Ishikawa (cell line): ENCODE measurements around the gene ABHD12B.
A peak's percentile ranks its signal among the peaks of the same experiment; 100 is the strongest.

Source experiments
- CEBPB ChIP-seq: IDR thresholded peaks from 2 replicates; pipeline ENCODE4 v1.6.1; 2012
- CREB1 ChIP-seq: IDR thresholded peaks from 2 replicates; pipeline ENCODE4 v1.6.1; 2012; ENCODE audit warnings: low read depth
- EGR1 ChIP-seq: IDR thresholded peaks from 2 replicates; pipeline ENCODE4 v1.6.1; 2012
- EP300 ChIP-seq: IDR thresholded peaks from 2 replicates; pipeline ENCODE4 v1.6.1; 2012; ENCODE audit warnings: borderline replicate concordance
- FOXM1 ChIP-seq: IDR thresholded peaks from 2 replicates; pipeline ENCODE4 v1.6.1; 2012; ENCODE audit warnings: low read depth, borderline replicate concordance
- MAX ChIP-seq: IDR thresholded peaks from 2 replicates; pipeline ENCODE4 v1.6.1; 2012
- NFIC ChIP-seq: IDR thresholded peaks from 2 replicates; pipeline ENCODE4 v1.6.1; 2012
- RAD21 ChIP-seq: IDR thresholded peaks from 2 replicates; pipeline ENCODE4 v1.6.1; 2012; ENCODE audit warnings: low read depth
- REST ChIP-seq: IDR thresholded peaks from 2 replicates; pipeline ENCODE4 v1.6.1; 2012; ENCODE audit warnings: low read depth, mild to moderate bottlenecking
- TAF1 ChIP-seq: IDR thresholded peaks from 2 replicates; pipeline ENCODE4 v1.6.1; 2012; ENCODE audit warnings: low read depth, mild to moderate bottlenecking
- TCF12 ChIP-seq: IDR thresholded peaks from 2 replicates; pipeline ENCODE4 v1.6.1; 2012; ENCODE audit warnings: low read depth
- TEAD4 ChIP-seq: IDR thresholded peaks from 2 replicates; pipeline ENCODE4 v1.6.1; 2012
- USF1 ChIP-seq: IDR thresholded peaks from 2 replicates; pipeline ENCODE4 v1.6.1; 2012
- YY1 ChIP-seq: IDR thresholded peaks from 2 replicates; pipeline ENCODE4 v1.6.1; 2012; ENCODE audit warnings: low read depth
- ZBTB7A ChIP-seq: IDR thresholded peaks from 2 replicates; pipeline ENCODE4 v1.6.1; 2012; ENCODE audit warnings: low read depth

ABHD12B gene

GRCh38 chr14:50839048-50839447, 32.8 kb upstream of the ABHD12B start:
- TF ChIP-seq TCF12 (no peak), MAX (no peak), YY1 (no peak), USF1 (no peak), CEBPB (no peak), EGR1 (no peak), TEAD4 (no peak), ZBTB7A (no peak), REST (no peak), NFIC (no peak), TAF1 (no peak), RAD21 (no peak), FOXM1 (no peak), CREB1 (no peak), EP300 (no peak)

- TF ChIP-seq CEBPB (no peak), YY1 (no peak), ZBTB7A (no peak), USF1 (no peak), TAF1 (no peak), TCF12 (no peak), EP300 (no peak), MAX (no peak), TEAD4 (no peak), EGR1 (no peak), NFIC (no peak)
Measured at GRCh38 chr14:50839691-50840090, 32.2 kb upstream of the ABHD12B start.

- TF ChIP-seq RAD21 (no peak), EP300 (no peak), USF1 (no peak)
Measured at GRCh38 chr14:50844391-50844790, 27.5 kb upstream of the ABHD12B start.

- TF ChIP-seq USF1, result peak; percentile 51; the same call in 1 of the 2 replicates
- TF ChIP-seq EGR1, result no peak
Measured at GRCh38 chr14:50845166-50845565, 26.7 kb upstream of the ABHD12B start.

- TF ChIP-seq YY1 (no peak), FOXM1 (no peak), USF1 (no peak), TCF12 (no peak), TAF1 (no peak), RAD21 (no peak)
Measured at GRCh38 chr14:50846226-50846880, 25.5 kb upstream of the ABHD12B start.

- TF ChIP-seq TAF1, result no peak
- TF ChIP-seq TEAD4, result no peak
- no peak for TF ChIP-seq ZBTB7A
- no peak for TF ChIP-seq TCF12
- TF ChIP-seq REST, result no peak
- no peak for TF ChIP-seq CEBPB
- TF ChIP-seq YY1, result no peak
- TF ChIP-seq FOXM1, result no peak
- no peak for TF ChIP-seq NFIC
- TF ChIP-seq MAX, result no peak
- no peak for TF ChIP-seq CREB1
- no peak for TF ChIP-seq USF1
- no peak for TF ChIP-seq EP300
- no peak for TF ChIP-seq RAD21
- no peak for TF ChIP-seq EGR1
Measured at GRCh38 chr14:50853891-50854290, 18.0 kb upstream of the ABHD12B start.
